Neural progenitor cell (in vitro differentiated cells): Measurements from ENCODE around the gene P4HA2. TPM values are rescaled to one million over a fixed set of nuclear protein-coding genes. Genes with fewer than 3 reads are reported as not detected.

Experiments used
- DNase-seq: peaks from one replicate; pipeline ENCODE4 v3.0.0-alpha.2; 2016; ENCODE audit warnings: low spot score
- H2AFZ ChIP-seq: fragments of 200-600 bp; sonication (generic); replicated peaks from 2 replicates; pipeline ENCODE4 v1.6.1; 2016; ENCODE audit warnings: antibody characterized with exemption
- H3F3A ChIP-seq: fragments of 200-600 bp; sonication (generic); 2 replicates; pipeline ENCODE4 v1.6.1; 2016; ENCODE audit warnings: antibody characterized with exemption, low read depth
- H3K27ac ChIP-seq: fragments of 200-600 bp; sonication (generic); 2 replicates; pipeline ENCODE4 v1.5.1; 2016; ENCODE audit warnings: mild to moderate bottlenecking
- H3K27me3 ChIP-seq: fragments of 200-600 bp; sonication (generic); 2 replicates; pipeline ENCODE4 v1.6.1; 2016; ENCODE audit warnings: mild to moderate bottlenecking, moderate library complexity
- H3K36me3 ChIP-seq: fragments of 200-600 bp; sonication (generic); 2 replicates; pipeline ENCODE4 v1.5.1; 2016
- H3K4me1 ChIP-seq: fragments of 200-600 bp; sonication (generic); 2 replicates; pipeline ENCODE4 v1.6.1; 2016; ENCODE audit warnings: mixed run types
- H3K4me2 ChIP-seq: fragments of 200-600 bp; sonication (generic); 2 replicates; pipeline ENCODE4 v1.6.1; 2016
- H3K4me3 ChIP-seq: fragments of 200-600 bp; sonication (generic); 2 replicates; pipeline ENCODE4 v1.5.1; 2016
- H3K79me2 ChIP-seq: fragments of 200-600 bp; sonication (generic); 2 replicates; pipeline ENCODE4 v1.6.1; 2016; ENCODE audit warnings: low read depth
- H3K9ac ChIP-seq: fragments of 200-600 bp; sonication (generic); 2 replicates; pipeline ENCODE4 v1.6.1; 2016
- H3K9me3 ChIP-seq: fragments of 200-600 bp; sonication (generic); 2 replicates; pipeline ENCODE4 v1.5.1; 2016; ENCODE audit warnings: low read depth
- H4K20me1 ChIP-seq: fragments of 200-600 bp; sonication (generic); 2 replicates; pipeline ENCODE4 v1.6.1; 2016; ENCODE audit warnings: low read depth
- H3K27ac Mint-ChIP-seq: 3 replicates; pipeline ENCODE4 v1.8.0; 2021; ENCODE audit warnings: mixed read lengths
- H3K27me3 Mint-ChIP-seq: 2 replicates; pipeline ENCODE4 v1.8.0; 2022; ENCODE audit warnings: low read depth, mild to moderate bottlenecking, inconsistent platforms, moderate library complexity, mixed read lengths; ENCODE audit not compliant: insufficient read depth
- H3K36me3 Mint-ChIP-seq: 3 replicates; pipeline ENCODE4 v1.8.0; 2021; ENCODE audit warnings: mixed read lengths
- H3K4me1 Mint-ChIP-seq: 3 replicates; pipeline ENCODE4 v1.8.0; 2021; ENCODE audit warnings: mixed read lengths
- H3K4me3 Mint-ChIP-seq: 3 replicates; pipeline ENCODE4 v1.8.0; 2021; ENCODE audit warnings: mild to moderate bottlenecking, moderate library complexity, mixed read lengths
- H3K9me3 Mint-ChIP-seq: 3 replicates; pipeline ENCODE4 v1.8.0; 2020; ENCODE audit warnings: mixed read lengths
- EZH2 ChIP-seq: fragments of 200-600 bp; sonication (generic); IDR thresholded peaks from 2 replicates; pipeline ENCODE4 v1.6.1; 2017; ENCODE audit warnings: antibody characterized with exemption, mild to moderate bottlenecking, moderate library complexity
- EZH2phosphoT487 ChIP-seq: fragments of 200-600 bp; sonication (generic); IDR thresholded peaks from 2 replicates; pipeline ENCODE4 v1.6.1; 2017; ENCODE audit warnings: antibody characterized with exemption
- total RNA-seq: library from RNA; depleted of rRNA; stranded (reverse); fragments of >200 nt; gene quantifications from 2 replicates; pipeline ENCODE4 v1.2.3, GENCODE V29; 2015; ENCODE audit warnings: low replicate concordance
- TF ChIP-seq, protein P1 (sequence below): fragments of 200-600 bp; sonication (generic); IDR thresholded peaks from 2 replicates; pipeline ENCODE4 v1.5.1; 2017; ENCODE audit warnings: antibody characterized with exemption, mild to moderate bottlenecking

P4HA2 gene
- total RNA-seq, 1 donor from 2014 or later = 15.9 TPM

DNA sequence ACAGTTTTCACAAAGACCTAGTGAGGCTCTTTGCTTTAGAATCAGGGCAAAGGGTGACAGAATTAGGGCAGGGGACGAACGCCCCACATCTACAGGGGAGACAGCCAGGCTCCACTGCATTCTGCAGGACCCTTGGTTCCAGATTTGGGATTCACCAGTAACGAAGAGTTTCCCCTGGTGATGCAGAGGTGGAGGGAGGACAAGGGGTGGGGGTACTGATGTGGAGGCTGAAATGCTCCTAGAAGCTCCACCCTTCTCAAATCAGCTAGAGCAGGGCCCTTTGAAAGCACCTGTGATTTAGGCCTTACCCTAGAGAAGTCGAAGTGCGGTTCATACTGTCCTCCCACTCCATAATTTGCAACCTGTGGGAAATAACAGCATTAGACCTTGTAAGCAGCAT lies 29.1 kb downstream of the P4HA2 start:
- Histone ChIP-seq H3K9me3 (no peaks in the 10 kb centered on the region), H3K4me1 (no peaks in the 10 kb centered on the region), H3K4me3 (no peak overlapping the region), H3F3A (no peaks in the 10 kb centered on the region), H4K20me1 (no peaks in the 10 kb centered on the region), H3K79me2 (no peaks in the 10 kb centered on the region), H3K4me2 (no peak overlapping the region), H3K27ac (no peak overlapping the region), H3K9ac (no peak overlapping the region), H2AFZ (no peak overlapping the region), H3K27me3 (no peaks in the 10 kb centered on the region), H3K36me3 (no peaks in the 10 kb centered on the region)
- DNase-seq = no peak
- H3K27me3 Mint-ChIP-seq = no peaks in the 10 kb centered on the region
- TF ChIP-seq EZH2phosphoT487 (no peak), EZH2 (no peak)
- TF ChIP-seq, protein P1, sequence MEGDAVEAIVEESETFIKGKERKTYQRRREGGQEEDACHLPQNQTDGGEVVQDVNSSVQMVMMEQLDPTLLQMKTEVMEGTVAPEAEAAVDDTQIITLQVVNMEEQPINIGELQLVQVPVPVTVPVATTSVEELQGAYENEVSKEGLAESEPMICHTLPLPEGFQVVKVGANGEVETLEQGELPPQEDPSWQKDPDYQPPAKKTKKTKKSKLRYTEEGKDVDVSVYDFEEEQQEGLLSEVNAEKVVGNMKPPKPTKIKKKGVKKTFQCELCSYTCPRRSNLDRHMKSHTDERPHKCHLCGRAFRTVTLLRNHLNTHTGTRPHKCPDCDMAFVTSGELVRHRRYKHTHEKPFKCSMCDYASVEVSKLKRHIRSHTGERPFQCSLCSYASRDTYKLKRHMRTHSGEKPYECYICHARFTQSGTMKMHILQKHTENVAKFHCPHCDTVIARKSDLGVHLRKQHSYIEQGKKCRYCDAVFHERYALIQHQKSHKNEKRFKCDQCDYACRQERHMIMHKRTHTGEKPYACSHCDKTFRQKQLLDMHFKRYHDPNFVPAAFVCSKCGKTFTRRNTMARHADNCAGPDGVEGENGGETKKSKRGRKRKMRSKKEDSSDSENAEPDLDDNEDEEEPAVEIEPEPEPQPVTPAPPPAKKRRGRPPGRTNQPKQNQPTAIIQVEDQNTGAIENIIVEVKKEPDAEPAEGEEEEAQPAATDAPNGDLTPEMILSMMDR = no peak
- no peaks in the 10 kb centered on the region for H3K36me3 Mint-ChIP-seq
- H3K4me1 Mint-ChIP-seq = peaks cover 20% of the 10 kb centered on the region
- no peak overlapping the region for H3K27ac Mint-ChIP-seq
- H3K4me3 Mint-ChIP-seq = no peak overlapping the region
- no peaks in the 10 kb centered on the region for H3K9me3 Mint-ChIP-seq

GRCh38 chr5:132195727-132196126 lies 31.9 kb downstream of the P4HA2 start:
- Mint-ChIP-seq H3K27me3 (no peaks in the 10 kb centered on the region), H3K4me1 (peaks cover 28% of the 10 kb centered on the region), H3K27ac (no peak overlapping the region), H3K9me3 (no peaks in the 10 kb centered on the region), H3K36me3 (no peaks in the 10 kb centered on the region), H3K4me3 (no peak overlapping the region)
- H3K4me1 ChIP-seq = no peaks in the 10 kb centered on the region
- no peaks in the 10 kb centered on the region for H3K27me3 ChIP-seq
- TF ChIP-seq, protein P1 = no peak
- TF ChIP-seq EZH2phosphoT487 = no peak
- TF ChIP-seq EZH2 = no peak
- no peaks in the 10 kb centered on the region for H3F3A ChIP-seq
- no peak overlapping the region for H3K4me3 ChIP-seq
- H3K27ac ChIP-seq = no peak overlapping the region
- H3K79me2 ChIP-seq = no peaks in the 10 kb centered on the region
- no peak overlapping the region for H2AFZ ChIP-seq
- no peaks in the 10 kb centered on the region for H4K20me1 ChIP-seq
- DNase-seq = no peak
- H3K4me2 ChIP-seq = no peak overlapping the region
- H3K9me3 ChIP-seq = no peaks in the 10 kb centered on the region
- H3K9ac ChIP-seq = no peak overlapping the region
- H3K36me3 ChIP-seq = no peaks in the 10 kb centered on the region

- no peaks in the 10 kb centered on the region for H3K27me3 Mint-ChIP-seq
- no peak for TF ChIP-seq EZH2phosphoT487
- TF ChIP-seq EZH2 = no peak
- TF ChIP-seq, protein P1 = no peak
- no peaks in the 10 kb centered on the region for H4K20me1 ChIP-seq
Observed at GRCh38 chr5:132193165-132193694, 34.4 kb downstream of the P4HA2 start.

More at GRCh38 chr5:132193165-132193694, 34.4 kb downstream of the P4HA2 start:
- no peak overlapping the region for H3K27ac ChIP-seq
- Mint-ChIP-seq H3K36me3 (no peaks in the 10 kb centered on the region), H3K4me1 (peaks cover 28% of the 10 kb centered on the region), H3K9me3 (no peaks in the 10 kb centered on the region), H3K4me3 (peak overlapping the region; percentile 64), H3K27ac (peak overlapping the region; percentile 96)
- H3F3A ChIP-seq = no peaks in the 10 kb centered on the region
- H3K9ac ChIP-seq = no peak overlapping the region
- H2AFZ ChIP-seq = no peak overlapping the region
- H3K79me2 ChIP-seq = no peaks in the 10 kb centered on the region
- no peaks in the 10 kb centered on the region for H3K9me3 ChIP-seq
- H3K27me3 ChIP-seq = no peaks in the 10 kb centered on the region
- DNase-seq = no peak
- H3K36me3 ChIP-seq = no peaks in the 10 kb centered on the region
- H3K4me1 ChIP-seq = no peaks in the 10 kb centered on the region
- no peak overlapping the region for H3K4me3 ChIP-seq
- H3K4me2 ChIP-seq = no peak overlapping the region
